ENCODE results near the gene CHRM1.

CHRM1 gene

DNA sequence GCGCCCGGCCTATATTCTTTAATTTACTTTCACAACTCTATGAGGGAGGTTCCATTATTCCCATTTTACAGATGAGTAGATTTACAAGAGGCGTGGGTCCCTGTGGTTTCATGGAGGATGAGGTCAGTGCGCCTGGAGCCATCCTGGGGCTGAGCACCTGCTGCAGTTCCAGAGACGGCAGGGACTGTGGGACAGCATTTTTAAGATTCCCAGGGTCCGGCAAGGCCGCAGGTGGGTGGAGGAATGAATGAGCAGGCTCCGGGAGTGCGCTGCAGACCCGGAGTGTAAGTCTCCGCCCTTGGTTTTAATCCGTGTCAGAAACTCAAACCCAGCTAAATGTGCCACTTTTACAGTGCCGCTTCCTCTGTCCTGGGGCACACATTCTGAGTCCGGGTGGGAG, 4.1 kb upstream of the CHRM1 start:
- no peak for DNase-seq

DNA sequence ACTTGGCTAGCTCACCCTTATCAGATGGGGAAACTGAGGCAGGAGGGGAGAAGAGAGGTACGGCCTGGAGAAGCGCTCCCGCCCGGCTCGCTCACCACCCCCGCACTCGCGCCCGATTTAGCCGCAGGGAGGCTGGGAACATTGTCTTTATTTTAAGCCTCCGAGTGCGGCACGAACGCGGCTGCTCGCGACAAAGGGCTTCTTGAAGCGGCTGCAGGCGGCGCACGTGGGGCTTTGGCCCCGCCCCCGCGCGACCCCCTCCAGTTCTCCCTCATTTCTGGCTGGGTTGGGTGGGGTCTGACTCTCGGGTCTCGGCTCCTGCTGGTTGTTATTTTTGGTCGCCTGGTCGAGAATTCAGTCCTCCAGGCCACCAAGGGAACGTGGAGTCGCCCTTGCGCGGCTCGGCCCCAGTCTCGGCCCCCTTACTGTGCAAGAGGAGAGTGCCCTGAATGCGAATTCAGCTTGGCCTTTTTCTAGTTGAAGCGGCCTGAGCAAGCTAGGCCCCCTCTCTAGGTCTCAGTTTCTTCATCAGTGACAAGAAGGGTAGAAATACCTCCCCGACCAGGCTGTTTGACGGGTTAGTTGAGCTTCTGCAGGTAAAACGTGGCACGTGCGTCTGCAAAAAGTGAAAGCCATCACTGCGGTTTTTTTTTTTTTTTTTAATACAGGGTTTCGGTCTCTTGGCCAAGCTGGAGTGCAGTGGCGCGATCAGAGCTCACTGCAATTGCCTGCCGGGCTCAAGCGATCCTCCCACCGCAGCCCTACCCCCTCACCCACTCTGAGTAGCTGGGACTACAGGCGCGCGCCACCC, 2.6 kb upstream of the CHRM1 start:
- DNase-seq, result no peak

DNA sequence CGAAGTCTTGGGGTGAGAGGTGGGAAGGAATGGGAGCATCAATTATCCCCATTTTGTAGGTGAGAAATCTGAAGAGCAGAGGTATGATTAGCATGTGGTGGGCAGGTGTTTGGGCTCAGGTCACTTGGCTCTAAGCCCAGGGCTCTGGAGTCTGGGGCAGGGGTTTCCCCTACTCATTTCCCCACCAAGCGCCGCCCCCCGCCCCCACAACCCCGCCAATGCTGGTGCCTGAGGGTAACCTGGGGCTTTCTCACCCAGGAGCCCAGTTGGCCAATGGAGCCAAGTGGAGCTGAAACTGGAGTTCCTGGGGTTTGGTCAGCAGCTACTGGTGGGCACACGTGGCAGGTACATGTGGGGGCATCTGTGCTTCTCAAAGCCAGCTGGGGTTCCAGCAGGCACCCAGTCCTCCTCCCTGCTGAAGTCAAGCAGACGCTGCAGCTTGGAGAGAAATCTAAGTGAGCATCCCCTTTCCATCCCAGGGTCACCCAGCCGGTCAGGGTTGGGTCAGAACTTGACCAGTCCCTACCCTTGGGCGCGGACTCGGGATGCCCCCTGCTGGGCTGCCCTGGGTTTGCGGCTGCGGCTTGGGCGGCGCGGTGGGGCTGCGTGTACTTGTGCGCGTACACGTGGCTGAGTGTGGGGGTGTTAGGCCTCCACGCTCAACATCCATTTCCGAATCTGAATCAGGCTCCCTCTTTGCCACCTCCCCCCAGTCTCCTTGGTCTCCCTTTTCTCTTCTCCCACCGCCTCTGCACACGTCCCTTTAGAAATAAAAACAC, 1.7 kb upstream of the CHRM1 start:
- no peak for DNase-seq

DNA sequence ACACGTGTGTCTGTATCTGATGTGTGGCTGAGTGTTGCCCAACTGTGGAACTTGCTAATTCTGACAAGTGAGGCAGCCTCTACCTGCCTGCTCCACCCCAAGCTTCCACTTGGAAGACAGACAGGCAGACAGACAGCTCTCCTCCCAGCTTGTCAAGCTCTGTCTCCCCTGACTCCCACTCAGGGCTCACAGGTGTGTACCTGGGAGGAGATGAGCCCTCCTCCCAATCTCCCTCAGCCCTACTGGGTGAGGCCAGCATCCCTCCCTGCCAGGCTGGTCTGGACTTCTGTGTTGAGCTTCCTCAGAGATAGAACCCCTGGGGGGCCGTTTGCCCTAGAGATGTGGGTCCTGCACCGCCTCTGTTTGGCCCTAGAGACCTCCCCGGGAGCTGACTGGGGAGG, 1.0 kb upstream of the CHRM1 start:
- DNase-seq, result no peak

DNA sequence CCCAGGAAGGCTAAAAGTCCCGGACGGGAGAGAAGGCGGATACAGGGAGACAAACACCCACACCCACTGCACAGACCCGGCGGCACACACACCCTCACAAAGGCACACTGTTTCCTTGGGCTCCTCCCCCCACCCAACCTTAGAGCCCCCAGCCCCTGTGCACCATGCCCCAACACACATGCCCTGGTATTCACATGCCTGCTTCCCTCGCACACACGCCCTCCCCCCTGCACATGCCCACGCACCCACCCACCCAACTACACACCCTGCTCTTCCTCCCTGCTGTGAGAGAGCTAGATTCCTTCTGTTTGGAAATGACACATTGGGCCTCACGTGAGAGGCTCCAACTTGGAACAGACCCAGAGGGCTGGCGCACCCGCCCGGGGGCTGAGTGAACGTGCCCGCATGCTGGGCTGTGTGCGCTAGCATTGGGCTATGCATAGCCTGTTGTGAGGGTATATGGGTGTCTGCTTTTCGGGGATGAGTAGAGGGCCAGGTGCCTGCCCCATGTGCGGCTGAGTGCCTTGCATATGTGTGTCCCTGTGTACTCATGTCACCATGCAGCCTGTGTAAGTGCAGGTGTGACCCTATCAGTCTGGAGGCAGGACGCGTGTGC, 518 bp upstream of the CHRM1 start:
- no peak for DNase-seq

DNA sequence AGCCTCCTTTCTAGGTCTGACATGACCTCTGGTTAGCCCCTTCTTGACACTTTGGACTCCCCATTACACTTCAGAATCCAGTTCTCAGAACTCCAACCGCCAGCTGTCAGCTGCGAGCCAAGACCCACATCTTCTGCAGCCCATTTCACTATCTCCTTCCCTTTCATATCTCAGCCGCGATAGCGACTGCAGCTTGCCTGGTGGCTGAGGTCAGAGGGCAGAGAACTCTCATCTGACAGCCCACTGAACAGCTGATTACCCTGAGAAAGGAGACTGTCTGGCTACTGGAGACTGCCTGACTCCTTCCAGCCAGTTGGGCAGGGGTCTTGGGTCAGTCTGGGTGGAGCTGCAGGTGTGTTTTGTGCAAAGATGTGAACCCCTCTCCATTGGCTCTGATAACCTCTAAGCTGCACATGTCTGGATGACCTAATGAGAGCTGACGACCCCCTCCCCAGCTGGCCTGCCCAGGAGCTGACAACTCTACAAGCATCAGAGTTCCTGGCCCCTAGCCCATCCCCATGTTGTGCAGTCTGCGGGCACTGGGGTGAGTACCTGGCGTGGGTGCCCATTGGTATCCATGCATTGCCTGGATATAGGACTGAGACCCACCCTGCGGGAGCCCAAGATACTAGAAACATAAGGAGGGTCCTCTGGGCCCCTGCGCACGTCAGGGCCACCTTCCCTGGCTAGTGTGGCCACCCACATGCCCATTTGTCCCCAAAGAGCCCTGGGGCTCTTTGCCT, 1.1 kb downstream of the CHRM1 start:
- DNase-seq, result no peak

DNA sequence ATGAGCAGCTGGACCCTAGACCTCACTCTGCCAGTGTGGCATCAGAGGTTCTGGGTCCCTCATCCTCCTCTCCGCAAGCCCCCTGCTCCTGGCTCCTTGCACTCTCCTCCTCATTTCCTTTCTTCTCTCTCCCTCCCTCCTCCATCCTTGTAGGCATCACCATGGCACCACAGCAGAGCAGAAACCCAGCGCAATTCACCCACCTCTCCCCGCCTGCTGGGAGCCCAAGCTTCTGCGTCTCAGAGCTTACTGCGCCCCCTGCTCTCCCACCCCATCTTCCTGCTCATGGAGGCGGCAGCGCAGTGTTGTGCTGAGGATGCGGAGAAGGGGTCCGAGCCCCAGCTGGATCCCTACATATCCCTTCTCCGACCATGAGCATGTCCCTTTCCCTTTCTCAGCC, 1.7 kb downstream of the CHRM1 start:
- DNase-seq, result no peak

DNA sequence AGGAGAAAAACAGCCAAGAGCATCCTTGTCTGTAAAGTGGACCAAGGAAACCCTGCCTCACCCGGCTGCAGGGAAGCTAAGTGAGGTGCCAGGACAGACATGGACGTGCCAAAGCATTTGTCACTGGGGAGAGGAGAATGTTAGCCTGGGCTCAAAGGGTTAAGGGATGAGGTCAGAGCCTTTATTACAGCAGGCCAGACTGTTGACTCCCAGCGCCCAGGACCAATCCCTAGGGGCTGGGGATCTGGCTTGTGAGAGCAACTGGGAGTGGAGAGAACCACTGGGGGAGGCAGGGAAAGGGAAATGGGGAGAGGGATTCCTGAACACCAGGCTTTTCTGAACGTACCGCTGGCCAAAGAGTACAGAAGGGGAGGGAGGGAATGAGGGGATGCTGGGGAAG, 2.6 kb downstream of the CHRM1 start:
- DNase-seq, result no peak

DNA sequence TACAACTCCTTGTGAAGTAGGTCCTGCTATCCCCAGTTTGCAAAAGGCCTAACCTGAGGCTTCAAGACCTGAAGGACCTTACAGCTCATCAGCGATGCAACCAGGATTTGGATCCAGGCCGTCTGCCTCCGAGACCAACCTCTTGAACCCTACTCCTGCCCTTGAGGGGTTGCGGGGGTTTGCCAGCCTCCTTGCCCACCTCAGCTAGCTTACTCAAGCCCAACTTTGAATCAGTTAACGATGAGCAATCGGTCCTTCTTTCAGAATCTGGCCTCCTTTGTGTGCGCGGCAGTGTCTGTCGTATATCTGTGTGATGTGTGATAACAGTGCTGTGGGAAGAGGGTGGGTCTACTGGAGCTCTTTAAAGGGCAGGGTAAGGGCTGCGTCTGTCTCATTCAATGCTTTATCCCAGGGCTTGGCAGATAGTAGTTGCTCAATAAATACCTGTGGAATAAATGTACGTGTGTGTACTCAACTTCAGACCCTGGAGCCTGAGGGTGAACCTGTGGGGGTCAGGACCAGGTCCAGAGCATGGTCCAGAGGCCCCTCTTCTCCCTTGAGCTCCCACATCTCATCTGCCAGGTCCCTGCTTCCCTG, 3.2 kb downstream of the CHRM1 start:
- no peak for DNase-seq

DNA sequence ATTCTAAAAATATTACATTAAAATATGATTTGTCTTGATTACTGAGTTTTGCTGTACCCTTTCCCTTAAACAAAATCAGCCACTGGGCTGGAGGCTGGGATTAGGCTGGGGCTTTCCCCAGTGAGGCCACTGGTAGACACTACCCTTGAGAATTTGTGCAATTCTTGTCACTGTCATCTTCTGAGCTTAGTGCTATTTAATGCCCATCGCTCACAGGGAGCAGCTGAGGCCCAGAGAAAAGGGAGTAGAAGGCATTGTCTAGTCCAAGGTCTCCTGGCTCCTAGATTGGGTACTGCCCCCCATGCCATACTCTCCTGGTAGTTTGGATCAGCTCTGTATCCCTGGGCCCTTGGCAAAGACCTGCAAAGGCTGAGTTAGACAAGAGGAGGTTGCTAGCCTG, 6.7 kb downstream of the CHRM1 start:
- DNase-seq, result no peak

DNA sequence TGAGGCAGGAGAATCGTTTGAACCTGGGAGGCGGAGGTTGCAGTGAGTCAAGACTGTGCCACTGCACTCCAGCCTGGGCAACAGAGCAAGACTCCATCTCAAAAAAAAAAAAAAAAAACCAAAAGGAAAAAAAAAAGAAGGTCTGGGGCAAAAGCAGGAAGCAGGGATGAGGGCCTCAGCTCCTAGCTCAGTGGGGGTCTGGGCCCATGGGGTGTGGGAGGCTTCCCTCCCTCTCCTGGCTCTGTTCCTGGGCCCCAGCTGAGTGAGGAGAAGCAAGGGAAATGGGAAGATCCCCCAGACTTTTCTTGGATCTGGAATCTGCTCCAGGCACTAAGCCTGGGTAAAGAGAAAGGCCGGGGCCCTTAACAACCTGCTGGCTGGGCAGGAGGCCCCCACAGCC, 8.9 kb downstream of the CHRM1 start:
- DNase-seq, result no peak

DNA sequence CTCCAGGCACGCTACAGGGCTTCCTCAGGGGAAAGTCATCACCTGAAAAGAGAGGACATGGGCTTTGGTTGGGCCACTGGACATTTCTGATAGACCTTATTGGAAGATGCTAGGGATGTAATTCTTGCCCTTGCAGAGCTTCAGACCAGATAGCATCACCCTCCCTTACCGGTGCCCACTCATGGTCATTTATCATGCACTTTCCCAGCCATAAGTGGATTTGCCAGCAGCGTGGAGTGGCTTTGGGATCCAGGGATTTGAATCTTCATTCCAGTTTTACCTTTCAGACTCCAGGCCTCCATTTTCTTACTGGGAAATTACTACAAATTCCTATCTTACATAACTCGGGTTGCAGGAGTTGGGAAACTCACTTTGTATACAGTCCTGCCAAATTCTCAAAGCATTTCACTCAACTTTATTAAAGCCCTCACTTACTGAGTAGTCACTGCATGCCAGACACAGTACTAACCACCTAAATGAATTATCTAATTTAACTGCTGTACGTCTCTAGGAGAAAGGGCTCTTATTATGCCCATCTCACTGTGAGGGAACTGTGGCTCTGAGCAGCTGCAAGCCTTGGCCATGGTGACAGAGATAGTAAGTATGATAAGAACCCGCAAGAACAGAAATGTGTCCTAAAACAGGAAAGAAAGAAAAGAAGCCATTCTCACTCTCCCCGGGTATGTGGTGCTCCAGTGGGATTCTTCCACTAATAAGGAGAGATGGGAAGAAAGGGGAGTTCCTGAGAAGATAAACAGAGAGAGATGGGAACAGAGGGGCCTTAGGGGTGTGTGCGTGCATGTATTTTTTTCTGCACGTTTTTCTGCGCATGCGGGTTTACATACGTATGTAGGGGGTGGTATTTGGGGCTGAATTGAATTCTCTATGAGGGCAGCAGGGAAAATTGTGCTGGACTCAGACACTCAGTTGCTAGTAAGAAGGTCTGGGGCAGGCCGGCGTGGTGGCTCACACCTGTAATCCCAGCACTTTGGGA, 9.7 kb downstream of the CHRM1 start:
- no peak for DNase-seq

DNA sequence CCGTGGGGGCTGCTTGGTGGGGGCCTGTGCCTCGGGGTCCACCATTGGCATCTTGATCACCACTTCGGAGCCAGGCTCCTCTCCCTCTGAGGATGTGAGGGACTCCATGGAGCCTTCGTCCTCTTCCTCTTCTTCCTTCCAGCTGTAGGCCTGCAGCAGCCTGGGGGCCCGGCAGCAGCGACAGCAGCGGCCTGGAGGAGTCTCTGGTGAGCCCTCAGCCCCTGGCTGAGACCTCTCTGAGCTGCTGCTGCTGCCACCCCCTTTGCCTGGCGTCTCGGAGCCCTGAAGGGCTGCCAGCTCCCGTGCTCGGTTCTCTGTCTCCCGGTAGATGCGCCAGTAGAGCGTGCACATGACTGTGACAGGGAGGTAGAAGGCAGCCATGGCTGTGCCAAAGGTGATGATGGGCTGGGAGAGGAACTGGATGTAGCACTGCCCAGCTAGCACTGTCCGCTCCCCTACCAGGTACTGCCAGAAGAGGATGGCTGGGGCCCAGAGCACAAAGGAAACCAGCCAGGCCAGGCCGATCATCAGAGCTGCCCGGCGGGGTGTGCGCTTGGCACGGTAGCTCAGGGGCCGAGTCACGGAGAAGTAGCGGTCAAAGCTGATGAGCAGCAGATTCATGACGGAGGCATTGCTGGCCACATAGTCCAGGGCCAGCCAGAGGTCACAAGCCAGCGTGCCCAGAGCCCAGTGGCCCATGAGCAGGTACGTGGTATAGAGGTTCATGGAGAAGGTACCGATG, 10.9 kb downstream of the CHRM1 start:
- no peak for DNase-seq

DNA sequence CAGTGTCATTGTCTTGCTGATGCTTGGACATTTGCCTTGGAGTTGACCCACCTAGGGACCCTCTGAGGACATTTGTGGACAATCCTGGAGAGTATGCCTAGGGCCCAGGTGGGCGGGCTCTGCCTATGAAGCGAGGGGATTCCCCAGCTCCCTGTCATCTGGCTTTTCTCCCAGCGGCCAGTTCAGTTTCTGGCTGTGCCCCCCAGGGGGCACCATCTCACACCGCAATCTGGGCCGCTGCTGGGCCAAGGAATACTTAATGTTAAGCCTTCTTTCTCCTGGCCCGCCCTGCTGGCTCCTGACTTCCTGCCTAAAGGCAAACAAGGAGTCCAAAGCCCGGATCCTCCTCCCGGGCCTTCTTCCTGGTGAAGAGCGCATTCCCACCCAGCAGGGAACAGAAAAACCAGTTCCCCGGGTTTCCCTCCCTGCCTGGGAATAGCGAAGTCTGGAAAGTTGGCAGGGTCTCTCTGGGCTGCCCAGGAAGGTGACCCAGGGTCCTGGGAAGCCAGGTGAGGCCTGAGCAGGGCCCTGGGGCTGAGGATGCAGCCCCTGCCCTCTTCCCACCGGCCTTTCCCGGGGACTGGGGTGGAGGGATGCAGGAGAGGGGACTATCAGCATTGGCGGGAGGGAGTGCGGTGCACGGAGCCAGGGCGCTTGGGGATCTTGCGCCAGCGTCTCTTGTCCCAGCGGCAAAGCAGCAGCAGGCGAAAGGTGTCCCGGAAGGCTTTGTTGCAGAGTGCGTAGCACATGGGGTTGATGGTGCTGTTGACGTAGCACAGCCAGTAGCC, 11.9 kb downstream of the CHRM1 start:
- DNase-seq, result no peak

DNA sequence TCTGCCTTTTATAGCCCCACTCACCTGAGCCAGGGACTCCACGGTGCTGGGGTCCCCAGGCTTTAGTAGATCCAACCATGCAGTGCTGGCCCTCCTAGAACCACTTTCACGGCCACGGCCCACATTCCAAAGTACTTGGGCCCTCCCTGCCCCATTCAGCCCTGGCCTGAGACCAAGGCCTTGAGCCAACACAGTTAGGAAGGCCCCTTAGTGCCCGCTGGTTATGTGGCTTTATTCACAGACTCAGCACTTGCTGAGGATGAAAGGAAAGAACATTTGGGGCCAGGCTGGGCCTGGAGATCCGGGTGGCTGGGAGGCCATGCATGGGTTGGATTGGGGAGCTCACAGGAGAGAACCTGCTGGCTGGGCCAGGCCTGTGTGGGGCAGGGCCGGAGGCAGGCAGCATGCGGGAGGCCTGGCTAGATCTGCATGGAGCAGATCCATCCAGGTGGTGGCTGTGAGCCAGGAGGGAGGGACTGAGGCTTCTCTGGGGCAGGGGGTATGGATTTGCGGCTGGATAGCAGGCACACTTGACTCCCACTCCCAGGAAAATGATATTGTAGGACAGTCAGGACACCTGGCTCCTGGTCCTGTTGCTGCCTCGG, 12.6 kb downstream of the CHRM1 start:
- DNase-seq, result no peak

DNA sequence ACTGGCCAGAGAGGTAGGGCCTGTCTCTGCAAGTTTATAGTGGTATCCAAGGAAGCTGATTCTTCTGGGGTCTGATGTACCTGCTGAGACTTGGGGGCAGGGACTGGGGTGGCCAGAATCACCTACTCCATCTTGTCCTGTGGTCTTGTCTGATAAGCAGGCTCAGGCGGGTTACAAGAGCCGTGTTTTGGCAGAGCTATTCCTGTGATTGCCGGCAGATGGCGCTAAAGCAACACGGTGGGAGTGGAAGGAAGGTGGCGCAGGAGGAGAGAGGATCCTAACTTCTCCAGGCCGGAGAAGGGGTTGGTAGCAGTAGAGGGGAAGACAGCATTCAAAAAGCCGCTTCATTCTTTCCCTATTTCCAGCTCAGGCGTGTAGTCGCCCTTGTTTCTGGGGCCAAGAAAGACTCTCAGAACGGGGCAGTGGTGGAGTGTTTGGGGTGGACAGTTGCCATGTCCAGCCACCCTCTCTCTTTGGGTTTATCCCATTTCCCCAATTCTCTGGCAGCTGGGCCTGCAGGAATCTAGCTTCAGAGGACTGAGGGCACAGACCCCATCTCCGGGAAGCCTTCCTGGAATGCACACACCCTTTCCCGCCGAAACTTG, 15.1 kb downstream of the CHRM1 start:
- peak; percentile 82 for DNase-seq

DNA sequence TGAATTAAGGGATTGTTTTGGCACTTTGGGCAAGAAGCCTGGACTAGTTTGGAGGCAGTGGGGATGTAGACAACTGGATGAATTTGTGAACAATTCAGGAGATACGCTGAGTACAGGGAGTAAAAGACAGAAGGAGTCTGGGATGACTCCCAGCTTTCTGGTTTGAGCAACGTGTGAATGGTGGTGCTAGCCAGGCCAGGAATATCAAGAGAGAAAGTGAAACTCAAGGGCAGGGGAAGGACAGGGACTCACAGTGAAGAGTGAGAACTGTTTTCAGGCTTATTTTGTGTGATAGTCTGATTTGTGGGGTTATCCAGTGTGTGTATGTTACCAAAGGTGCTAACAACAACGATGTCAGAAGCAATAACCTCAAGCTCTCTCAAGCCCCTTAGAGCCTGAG, 15.9 kb downstream of the CHRM1 start:
- no peak for DNase-seq

DNA sequence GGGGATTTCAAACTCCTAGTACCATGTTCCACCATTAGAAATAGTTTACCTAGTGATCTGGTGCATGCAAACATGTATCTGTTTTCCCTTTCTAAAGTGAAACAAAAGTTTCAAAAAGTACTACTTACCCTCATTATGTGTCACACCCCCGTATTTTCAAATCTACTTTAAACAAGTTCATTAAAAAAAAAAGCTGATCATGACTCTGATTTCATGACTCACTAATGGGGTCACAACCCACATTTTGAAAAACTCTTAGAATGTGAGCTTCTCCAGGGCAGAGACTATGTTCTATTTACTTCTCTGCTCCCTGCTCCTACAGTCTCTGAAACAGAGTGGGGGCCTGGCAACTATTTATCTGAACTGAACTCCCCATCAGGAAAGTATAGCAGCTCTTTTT, 18.2 kb downstream of the CHRM1 start:
- DNase-seq, result no peak

DNA sequence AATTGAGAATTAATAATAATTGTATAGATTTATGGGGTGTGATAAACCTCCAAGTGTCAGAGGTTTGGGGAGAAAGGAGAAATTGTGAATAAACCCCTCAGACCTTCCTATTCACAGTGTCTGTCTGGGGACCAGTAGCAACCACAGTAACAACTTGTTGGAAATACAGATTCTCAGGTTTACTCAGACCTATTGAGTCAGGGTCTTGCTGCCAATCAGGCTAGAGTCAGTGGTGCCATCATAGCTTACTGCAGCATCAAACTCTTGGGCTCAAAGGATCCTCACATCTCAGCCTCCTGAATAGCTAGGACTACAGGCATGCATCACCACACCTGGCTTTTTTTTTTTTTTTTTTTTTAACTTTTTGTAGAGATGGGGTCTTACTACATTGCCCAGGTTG, 23.1 kb downstream of the CHRM1 start:
- no peak for DNase-seq

All from KG1 (cell line).